Colonic mucosa (tissue), 4 donors: Measurements from ENCODE around the gene TPST1. TPM values are rescaled to one million over a fixed set of nuclear protein-coding genes. Genes with fewer than 3 reads are reported as not detected.

Experiments used
- DNase-seq: peaks from one replicate; pipeline ENCODE4 v3.0.0-alpha.2; 2020
- H3K27ac ChIP-seq: fragments of 200-600 bp; one replicate; pipeline ENCODE4 v1.8.0; 2021
- H3K27me3 ChIP-seq: fragments of 200-600 bp; one replicate; pipeline ENCODE4 v1.8.0; 2021
- H3K36me3 ChIP-seq: fragments of 200-600 bp; one replicate; pipeline ENCODE4 v1.8.0; 2021
- H3K4me1 ChIP-seq: fragments of 200-600 bp; one replicate; pipeline ENCODE4 v1.8.0; 2021; ENCODE audit warnings: mild to moderate bottlenecking
- H3K4me3 ChIP-seq: fragments of 200-600 bp; one replicate; pipeline ENCODE4 v1.8.0; 2021
- H3K9ac ChIP-seq, 2 donors: one replicate each; pipeline ENCODE4 v1.7.0; 2013; ENCODE audit warnings: control low read depth in 2 of 2, low read depth in 2 of 2, low read length in 2 of 2
- H3K9me3 ChIP-seq: fragments of 200-600 bp; one replicate; pipeline ENCODE4 v1.8.0; 2021
- CTCF ChIP-seq: fragments of 200-600 bp; IDR thresholded peaks from one replicate; pipeline ENCODE4 v1.8.0; 2022; ENCODE audit warnings: antibody characterized with exemption, mild to moderate bottlenecking
- intact Hi-C: fragments of 100-400 bp; cut with DNase I; formaldehyde crosslinking; loops from one replicate; pipeline ENCODE4 v1.14.1; 2022
- total RNA-seq, 2 donors: library from RNA; stranded (reverse); fragmentation: NEBNext Ultra II Directional in 1 of 2; extraction: Animal tissue kit (Norgen Biotek cat#: 25700) in 1 of 2; gene quantifications; one replicate each; pipeline ENCODE4 v1.2.1, GENCODE V29; 2021
- donor health status: healthy.
- donor health status: DM: no; HTN: no; CAD: no.
- donor health status: DM: no; HTN: no; CAD: no.

TPST1 gene
- total RNA-seq, 2 donors from 2014 or later, result 3.6 to 6.1 TPM

GRCh38 chr7:66267249-66267648 lies 62.1 kb downstream of the TPST1 start:
- H3K4me1 ChIP-seq, result no peaks in the 10 kb centered on the region
- no peak overlapping the region for H3K9ac ChIP-seq
- H3K4me3 ChIP-seq, result no peak overlapping the region
- H3K9me3 ChIP-seq, result no peaks in the 10 kb centered on the region
- no peak overlapping the region for H3K27ac ChIP-seq
- no peaks in the 10 kb centered on the region for H3K36me3 ChIP-seq
- DNase-seq, result no peak
- H3K27me3 ChIP-seq, result no peaks in the 10 kb centered on the region
- intact Hi-C loops, result no loop called here
- no peak for TF ChIP-seq CTCF

GRCh38 chr7:66269978-66270377 lies 64.8 kb downstream of the TPST1 start:
- intact Hi-C loops, result no loop called here
- no peak for DNase-seq
- Histone ChIP-seq H3K27ac (no peak overlapping the region), H3K9ac (no peak overlapping the region), H3K4me1 (no peaks in the 10 kb centered on the region), H3K9me3 (no peaks in the 10 kb centered on the region), H3K27me3 (no peaks in the 10 kb centered on the region), H3K36me3 (no peaks in the 10 kb centered on the region), H3K4me3 (no peak overlapping the region)
- no peak for TF ChIP-seq CTCF

DNA sequence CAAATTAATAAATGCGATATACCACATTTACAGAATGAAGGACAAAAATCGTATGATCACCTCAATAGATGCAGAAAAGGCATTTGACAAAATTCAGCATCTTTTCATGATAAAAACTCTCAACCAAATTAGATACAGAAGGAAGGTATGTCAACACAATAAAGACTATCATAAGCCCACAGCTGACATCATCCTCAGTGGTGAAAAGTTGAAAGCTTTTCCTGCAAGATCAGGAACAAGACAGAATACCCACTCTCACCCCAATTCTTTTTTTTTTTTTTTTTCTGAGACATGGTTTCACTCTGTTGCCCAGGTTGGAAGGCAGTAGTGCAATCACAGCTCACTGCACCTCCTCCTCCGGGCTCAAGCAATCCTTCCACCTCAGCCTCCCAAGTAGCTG lies 67.2 kb downstream of the TPST1 start:
- H3K36me3 ChIP-seq, result no peaks in the 10 kb centered on the region
- no peak overlapping the region for H3K4me3 ChIP-seq
- H3K9ac ChIP-seq, result no peak overlapping the region
- H3K9me3 ChIP-seq, result no peaks in the 10 kb centered on the region
- no peaks in the 10 kb centered on the region for H3K4me1 ChIP-seq
- H3K27me3 ChIP-seq, result no peaks in the 10 kb centered on the region
- no peak for DNase-seq
- H3K27ac ChIP-seq, result no peak overlapping the region
- intact Hi-C loops, result no loop called here
- TF ChIP-seq CTCF, result no peak

GRCh38 chr7:66276363-66276762 lies 71.2 kb downstream of the TPST1 start:
- H3K36me3 ChIP-seq, result no peaks in the 10 kb centered on the region
- intact Hi-C loops, result no loop called here
- no peak for DNase-seq
- no peaks in the 10 kb centered on the region for H3K9me3 ChIP-seq
- no peak overlapping the region for H3K9ac ChIP-seq
- no peak overlapping the region for H3K4me3 ChIP-seq
- no peaks in the 10 kb centered on the region for H3K4me1 ChIP-seq
- no peak for TF ChIP-seq CTCF
- H3K27ac ChIP-seq, result no peak overlapping the region
- H3K27me3 ChIP-seq, result no peaks in the 10 kb centered on the region

GRCh38 chr7:66277492-66277891 lies 72.4 kb downstream of the TPST1 start:
- Histone ChIP-seq H3K36me3 (no peaks in the 10 kb centered on the region), H3K27me3 (no peaks in the 10 kb centered on the region), H3K9me3 (no peaks in the 10 kb centered on the region), H3K4me3 (no peak overlapping the region), H3K9ac (no peak overlapping the region), H3K4me1 (no peaks in the 10 kb centered on the region), H3K27ac (no peak overlapping the region)
- TF ChIP-seq CTCF, result no peak
- no peak for DNase-seq
- intact Hi-C loops, result no loop called here

- Histone ChIP-seq H3K9ac (no peak overlapping the region), H3K27ac (no peak overlapping the region), H3K9me3 (no peaks in the 10 kb centered on the region), H3K27me3 (no peaks in the 10 kb centered on the region), H3K4me3 (no peak overlapping the region), H3K36me3 (no peaks in the 10 kb centered on the region), H3K4me1 (no peaks in the 10 kb centered on the region)
- DNase-seq, result no peak
- intact Hi-C loops, result no loop called here
- no peak for TF ChIP-seq CTCF
These were observed 74.8 kb downstream of the TPST1 start for GRCh38 chr7:66279912-66280311.
